MM.1S (cell line): ENCODE measurements around the gene SLC25A26.

Experiments
- DNase-seq: peaks from one replicate; pipeline ENCODE4 v3.0.0-alpha.2; 2015
- H2AFZ ChIP-seq: fragments of 300-600 bp; sonication (generic); 2 replicates; pipeline ENCODE4 v1.6.0; 2016; ENCODE audit warnings: antibody characterized with exemption, low read length
- H3F3A ChIP-seq: fragments of 300-600 bp; sonication (generic); 2 replicates; pipeline ENCODE4 v1.6.1; 2016; ENCODE audit warnings: mild to moderate bottlenecking, antibody characterized with exemption, low read length, moderate library complexity, mixed read lengths; ENCODE audit not compliant: insufficient read depth
- H3K27ac ChIP-seq: fragments of 300-600 bp; sonication (generic); 2 replicates; pipeline ENCODE4 v1.5.1; 2016; ENCODE audit warnings: mild to moderate bottlenecking, low read length
- H3K27me3 ChIP-seq: fragments of 300-600 bp; sonication (generic); replicated peaks from 2 replicates; pipeline ENCODE4 v1.6.0; 2016; ENCODE audit warnings: low read length; ENCODE audit not compliant: insufficient read depth
- H3K36me3 ChIP-seq: fragments of 300-600 bp; sonication (generic); replicated peaks from 2 replicates; pipeline ENCODE4 v1.6.1; 2016; ENCODE audit warnings: mild to moderate bottlenecking, low read length, mixed read lengths; ENCODE audit not compliant: insufficient read depth
- H3K4me1 ChIP-seq: fragments of 300-600 bp; sonication (generic); 2 replicates; pipeline ENCODE4 v1.6.1; 2016; ENCODE audit warnings: low read length, mixed read lengths
- H3K4me2 ChIP-seq: fragments of 300-600 bp; sonication (generic); 2 replicates; pipeline ENCODE4 v1.6.0; 2016; ENCODE audit warnings: low read depth, low read length
- H3K4me3 ChIP-seq: fragments of 300-600 bp; sonication (generic); 2 replicates; pipeline ENCODE4 v1.5.1; 2016; ENCODE audit warnings: low read length, mixed read lengths
- H3K79me2 ChIP-seq: fragments of 300-600 bp; sonication (generic); 2 replicates; pipeline ENCODE4 v1.6.1; 2016; ENCODE audit warnings: mixed run types, low read length, mixed read lengths
- H3K9ac ChIP-seq: fragments of 300-600 bp; sonication (generic); 2 replicates; pipeline ENCODE4 v1.6.1; 2016; ENCODE audit warnings: low read length, mixed read lengths
- H3K9me2 ChIP-seq: fragments of 300-600 bp; sonication (generic); replicated peaks from 2 replicates; pipeline ENCODE4 v1.6.1; 2016; ENCODE audit warnings: mild to moderate bottlenecking, low read length, mixed read lengths; ENCODE audit not compliant: insufficient read depth
- H3K9me3 ChIP-seq: fragments of 300-600 bp; sonication (generic); replicated peaks from 2 replicates; pipeline ENCODE4 v1.6.1; 2016; ENCODE audit warnings: mild to moderate bottlenecking, low read length, mixed read lengths; ENCODE audit not compliant: insufficient read depth
- H4K20me1 ChIP-seq: fragments of 300-600 bp; sonication (generic); 2 replicates; pipeline ENCODE4 v1.6.1; 2016; ENCODE audit warnings: mild to moderate bottlenecking, low read length, moderate library complexity, mixed read lengths; ENCODE audit not compliant: insufficient read depth
- CTCF ChIP-seq: fragments of 300-600 bp; sonication (generic); IDR thresholded peaks from 2 replicates; pipeline ENCODE4 v1.5.1; 2016; ENCODE audit warnings: antibody characterized with exemption, low read length, mixed read lengths
- EZH2 ChIP-seq: fragments of 300-600 bp; sonication (generic); optimal IDR thresholded peaks from 2 replicates; pipeline ENCODE3; 2017; ENCODE audit warnings: low read depth, mild to moderate bottlenecking, antibody characterized with exemption, low read length, mixed read lengths
- EZH2phosphoT487 ChIP-seq: fragments of 300-600 bp; sonication (generic); IDR thresholded peaks from 2 replicates; pipeline ENCODE4 v1.6.1; 2018; ENCODE audit warnings: antibody characterized with exemption, low read length

Gene SLC25A26

GRCh38 chr3:66396161-66396760, 175.5 kb downstream of the SLC25A26 start:
- DNase-seq, result no peak
- Histone ChIP-seq H4K20me1 (no peaks in the 10 kb centered on the region; the same call in 1 of the 2 replicates), H3K4me2 (no peak overlapping the region), H3K9ac (no peak overlapping the region), H2AFZ (no peak overlapping the region), H3K4me3 (no peak overlapping the region), H3K36me3 (no peaks in the 10 kb centered on the region; the same call in 1 of the 2 replicates), H3F3A (no peaks in the 10 kb centered on the region), H3K27me3 (no peaks in the 10 kb centered on the region), H3K9me3 (no peaks in the 10 kb centered on the region), H3K27ac (no peak overlapping the region), H3K9me2 (no peaks in the 10 kb centered on the region), H3K79me2 (no peaks in the 10 kb centered on the region), H3K4me1 (no peaks in the 10 kb centered on the region; the same call in 1 of the 2 replicates)
- no peak for TF ChIP-seq CTCF
- TF ChIP-seq EZH2phosphoT487, result no peak
- TF ChIP-seq EZH2, result no peak

GRCh38 chr3:66396888-66397287, 176.1 kb downstream of the SLC25A26 start:
- Histone ChIP-seq H3K79me2 (no peaks in the 10 kb centered on the region), H3F3A (no peaks in the 10 kb centered on the region), H3K9me3 (no peaks in the 10 kb centered on the region), H3K4me3 (no peak overlapping the region), H3K9me2 (no peaks in the 10 kb centered on the region), H3K4me1 (no peaks in the 10 kb centered on the region), H3K9ac (no peak overlapping the region), H4K20me1 (no peaks in the 10 kb centered on the region), H3K27me3 (no peaks in the 10 kb centered on the region), H3K4me2 (no peak overlapping the region), H2AFZ (no peak overlapping the region), H3K36me3 (no peaks in the 10 kb centered on the region; the same call in 1 of the 2 replicates), H3K27ac (no peak overlapping the region)
- TF ChIP-seq EZH2phosphoT487 (no peak), CTCF (no peak), EZH2 (no peak)
- DNase-seq, result no peak

- Histone ChIP-seq H2AFZ (no peak overlapping the region), H3K36me3 (no peaks in the 10 kb centered on the region; the same call in 1 of the 2 replicates), H3K4me2 (no peak overlapping the region), H3K9ac (no peak overlapping the region), H3K79me2 (no peaks in the 10 kb centered on the region), H3K9me3 (no peaks in the 10 kb centered on the region), H3K27ac (no peak overlapping the region), H4K20me1 (no peaks in the 10 kb centered on the region), H3K4me1 (no peaks in the 10 kb centered on the region), H3K27me3 (no peaks in the 10 kb centered on the region), H3K9me2 (no peaks in the 10 kb centered on the region), H3K4me3 (no peak overlapping the region), H3F3A (no peaks in the 10 kb centered on the region)
- no peak for DNase-seq
- TF ChIP-seq EZH2phosphoT487 (no peak), EZH2 (no peak), CTCF (no peak)
These were observed 176.9 kb downstream of the SLC25A26 start for GRCh38 chr3:66397745-66398144.
